ENCODE results near the gene MICAL2.
"Not testable (repeated sequence)": the region's sequence is repeated elsewhere in the genome, so short reads cannot be mapped to it uniquely, and the experiment has no call there.

MICAL2 gene

GRCh38 chr11:12137938-12138731 is 27.7 kb downstream of the MICAL2 start:
- Histone ChIP-seq H3K79me2 (ENCODE audit: control insufficient read depth, insufficient read depth, low read length, unreplicated experiment) (peaks cover 47% of the 10 kb centered on the region), H3K4me3 (ENCODE audit: low read depth, low read length) (no peak overlapping the region), H3K36me3 (ENCODE audit: insufficient read depth, low read length) (peaks cover 7% of the 10 kb centered on the region; the same call in 1 of the 2 replicates), H3K27me3 (ENCODE audit: insufficient read depth, low read length) (no peaks in the 10 kb centered on the region), H3K27ac (ENCODE audit: low read depth, low read length) (peak overlapping the region; percentile 97), H3K4me1 (ENCODE audit: control insufficient read depth, insufficient read depth, low read length, unreplicated experiment) (peaks cover 39% of the 10 kb centered on the region), H2AFZ (ENCODE audit: low read length, unreplicated experiment) (no peak overlapping the region)

GRCh38 chr11:12139144-12139881 is 28.9 kb downstream of the MICAL2 start:
- no peaks in the 10 kb centered on the region for H3K27me3 ChIP-seq (ENCODE audit: insufficient read depth, low read length)
- peak overlapping the region; percentile 97 for H3K27ac ChIP-seq (ENCODE audit: low read depth, low read length)
- peaks cover 50% of the 10 kb centered on the region for H3K4me1 ChIP-seq (ENCODE audit: control insufficient read depth, insufficient read depth, low read length, unreplicated experiment)
- H3K4me3 ChIP-seq (ENCODE audit: low read depth, low read length): no peak overlapping the region
- peaks cover 7% of the 10 kb centered on the region; the same call in 1 of the 2 replicates for H3K36me3 ChIP-seq (ENCODE audit: insufficient read depth, low read length)
- H3K79me2 ChIP-seq (ENCODE audit: control insufficient read depth, insufficient read depth, low read length, unreplicated experiment): peaks cover 44% of the 10 kb centered on the region
- H2AFZ ChIP-seq (ENCODE audit: low read length, unreplicated experiment): no peak overlapping the region

- Histone ChIP-seq H3K4me1 (ENCODE audit: control insufficient read depth, insufficient read depth, low read length, unreplicated experiment) (peaks cover 55% of the 10 kb centered on the region), H2AFZ (ENCODE audit: low read length, unreplicated experiment) (no peak overlapping the region), H3K27ac (ENCODE audit: low read depth, low read length) (peak overlapping the region; percentile 97), H3K79me2 (ENCODE audit: control insufficient read depth, insufficient read depth, low read length, unreplicated experiment) (peaks cover 41% of the 10 kb centered on the region), H3K36me3 (ENCODE audit: insufficient read depth, low read length) (peaks cover 7% of the 10 kb centered on the region; the same call in 1 of the 2 replicates), H3K4me3 (ENCODE audit: low read depth, low read length) (no peak overlapping the region), H3K27me3 (ENCODE audit: insufficient read depth, low read length) (no peaks in the 10 kb centered on the region)
Measured at GRCh38 chr11:12140186-12140793, 29.9 kb downstream of the MICAL2 start.

GRCh38 chr11:12141283-12141682 is 30.9 kb downstream of the MICAL2 start:
- peaks cover 55% of the 10 kb centered on the region for H3K4me1 ChIP-seq (ENCODE audit: control insufficient read depth, insufficient read depth, low read length, unreplicated experiment)
- H3K27me3 ChIP-seq (ENCODE audit: insufficient read depth, low read length): no peaks in the 10 kb centered on the region
- no peak overlapping the region for H3K27ac ChIP-seq (ENCODE audit: low read depth, low read length)
- H2AFZ ChIP-seq (ENCODE audit: low read length, unreplicated experiment): no peak overlapping the region
- peaks cover 33% of the 10 kb centered on the region for H3K79me2 ChIP-seq (ENCODE audit: control insufficient read depth, insufficient read depth, low read length, unreplicated experiment)
- no peak overlapping the region for H3K4me3 ChIP-seq (ENCODE audit: low read depth, low read length)
- peaks cover 7% of the 10 kb centered on the region; the same call in 1 of the 2 replicates for H3K36me3 ChIP-seq (ENCODE audit: insufficient read depth, low read length)

- no peak overlapping the region for H3K4me3 ChIP-seq (ENCODE audit: low read depth, low read length)
- H3K79me2 ChIP-seq (ENCODE audit: control insufficient read depth, insufficient read depth, low read length, unreplicated experiment): peaks cover 25% of the 10 kb centered on the region
- no peak overlapping the region for H2AFZ ChIP-seq (ENCODE audit: low read length, unreplicated experiment)
- H3K36me3 ChIP-seq (ENCODE audit: insufficient read depth, low read length): peaks cover 7% of the 10 kb centered on the region; the same call in 1 of the 2 replicates
- no peaks in the 10 kb centered on the region for H3K27me3 ChIP-seq (ENCODE audit: insufficient read depth, low read length)
- no peak overlapping the region for H3K27ac ChIP-seq (ENCODE audit: low read depth, low read length)
- H3K4me1 ChIP-seq (ENCODE audit: control insufficient read depth, insufficient read depth, low read length, unreplicated experiment): peaks cover 51% of the 10 kb centered on the region
Measured at GRCh38 chr11:12142176-12142575, 31.8 kb downstream of the MICAL2 start.

- Histone ChIP-seq H3K79me2 (ENCODE audit: control insufficient read depth, insufficient read depth, low read length, unreplicated experiment) (peaks cover 25% of the 10 kb centered on the region), H3K36me3 (ENCODE audit: insufficient read depth, low read length) (peaks cover 7% of the 10 kb centered on the region; the same call in 1 of the 2 replicates), H3K27me3 (ENCODE audit: insufficient read depth, low read length) (no peaks in the 10 kb centered on the region), H3K27ac (ENCODE audit: low read depth, low read length) (peak overlapping the region; percentile 17; the same call in 1 of the 2 replicates), H3K4me1 (ENCODE audit: control insufficient read depth, insufficient read depth, low read length, unreplicated experiment) (peaks cover 44% of the 10 kb centered on the region), H3K4me3 (ENCODE audit: low read depth, low read length) (no peak overlapping the region), H2AFZ (ENCODE audit: low read length, unreplicated experiment) (no peak overlapping the region)
Measured at GRCh38 chr11:12142909-12143308, 32.5 kb downstream of the MICAL2 start.

- Histone ChIP-seq H3K36me3 (ENCODE audit: insufficient read depth, low read length) (peaks cover 7% of the 10 kb centered on the region; the same call in 1 of the 2 replicates), H3K79me2 (ENCODE audit: control insufficient read depth, insufficient read depth, low read length, unreplicated experiment) (peaks cover 25% of the 10 kb centered on the region), H3K27me3 (ENCODE audit: insufficient read depth, low read length) (no peaks in the 10 kb centered on the region), H3K4me1 (ENCODE audit: control insufficient read depth, insufficient read depth, low read length, unreplicated experiment) (peaks cover 37% of the 10 kb centered on the region), H3K27ac (ENCODE audit: low read depth, low read length) (peak overlapping the region; percentile 17), H2AFZ (ENCODE audit: low read length, unreplicated experiment) (no peak overlapping the region), H3K4me3 (ENCODE audit: low read depth, low read length) (no peak overlapping the region)
Measured at GRCh38 chr11:12143461-12144258, 33.3 kb downstream of the MICAL2 start.

- peaks cover 7% of the 10 kb centered on the region; the same call in 1 of the 2 replicates for H3K36me3 ChIP-seq (ENCODE audit: insufficient read depth, low read length)
- no peak overlapping the region for H3K4me3 ChIP-seq (ENCODE audit: low read depth, low read length)
- peaks cover 28% of the 10 kb centered on the region for H3K4me1 ChIP-seq (ENCODE audit: control insufficient read depth, insufficient read depth, low read length, unreplicated experiment)
- no peaks in the 10 kb centered on the region for H3K27me3 ChIP-seq (ENCODE audit: insufficient read depth, low read length)
- peak overlapping the region; percentile 17; the same call in 1 of the 2 replicates for H3K27ac ChIP-seq (ENCODE audit: low read depth, low read length)
- H2AFZ ChIP-seq (ENCODE audit: low read length, unreplicated experiment): no peak overlapping the region
- H3K79me2 ChIP-seq (ENCODE audit: control insufficient read depth, insufficient read depth, low read length, unreplicated experiment): peaks cover 25% of the 10 kb centered on the region
Measured at GRCh38 chr11:12144330-12145174, 34.2 kb downstream of the MICAL2 start.

- not testable (repeated sequence) for H3K36me3 ChIP-seq (ENCODE audit: insufficient read depth, low read length); H3K4me3 ChIP-seq (ENCODE audit: low read depth, low read length); H3K27ac ChIP-seq (ENCODE audit: low read depth, low read length); H2AFZ ChIP-seq (ENCODE audit: low read length, unreplicated experiment); H3K27me3 ChIP-seq (ENCODE audit: insufficient read depth, low read length)
- Histone ChIP-seq H3K79me2 (ENCODE audit: control insufficient read depth, insufficient read depth, low read length, unreplicated experiment) (peaks cover 16% of the 10 kb centered on the region), H3K4me1 (ENCODE audit: control insufficient read depth, insufficient read depth, low read length, unreplicated experiment) (peaks cover 16% of the 10 kb centered on the region)
Measured at GRCh38 chr11:12146678-12147077, 36.3 kb downstream of the MICAL2 start.
